Measurements from ENCODE around the gene SPHK1. TPM values are rescaled to one million over a fixed set of nuclear protein-coding genes. Genes with fewer than 3 reads are reported as not detected.

SPHK1 gene
- total and polyA plus RNA-seq, 2 donors (not counting 3 experiments of a cell fraction or from before 2014, with no cell fraction given) = 85.6 to 97.4 TPM

GRCh38 chr17:76428511-76428910 lies 44.1 kb downstream of the SPHK1 start:
- FAIRE-seq (no peak), DNase-seq (ENCODE audit: low read depth, low spot score) (no peak)
- no peaks in the 10 kb centered on the region for H3K36me3 ChIP-seq (ENCODE audit: control insufficient read depth in 2 of 2, extremely low read depth in 1 of 2, insufficient read depth in 2 of 2, low read length in 2 of 2)
- H4K20me1 ChIP-seq (replicated peaks; ENCODE audit: control insufficient read depth, extremely low read depth, insufficient read depth, low read length) = no peaks in the 10 kb centered on the region
- CTCF ChIA-PET = interaction anchor here (1.2 to 3.4 kb wide), 7 partner anchors 11 to 75 kb away, joined by 3 to 25 read pairs (median 9); no protein-coding TSS in a partner anchor
- H2AFZ ChIP-seq (ENCODE audit: low read depth, low read length) = no peak overlapping the region
- H3K4me1 ChIP-seq (ENCODE audit: control insufficient read depth, extremely low read depth, insufficient read depth, low read length) = peaks cover 22% of the 10 kb centered on the region
- dilution Hi-C loops (cut with MboI; ENCODE audit: extremely low pct_ligation_motif_present, low sequenced_read_pairs) = loop anchor here (25.0 kb wide), 1 partner anchor 216 kb away; no protein-coding TSS in a partner anchor
- no peaks in the 10 kb centered on the region for H3K9me3 ChIP-seq (replicated peaks; ENCODE audit: control insufficient read depth, insufficient read depth, low read length)
- H3K27ac ChIP-seq (ENCODE audit: insufficient read depth, low read depth, low read length) = no peak overlapping the region
- peaks cover 26% of the 10 kb centered on the region for H3K79me2 ChIP-seq (ENCODE audit: control insufficient read depth, insufficient read depth, low read length)
- POLR2A ChIA-PET = no interaction called here
- peak overlapping the region in 1 of 3 experiments; percentile 28 for H3K4me3 ChIP-seq (replicated peaks in 1 of 3; ENCODE audit: insufficient read depth in 1 of 3, low read depth in 1 of 3, low read length in 3 of 3)
- TF ChIP-seq POLR2AphosphoS5 (IDR thresholded peaks at IDR 0.05; ENCODE audit: insufficient read depth, low read depth, low read length) = no peak
- no peak for TF ChIP-seq MYC (IDR thresholded peaks at IDR 0.05; ENCODE audit: low read depth, low read length)
- no peak for TF ChIP-seq JUN (IDR thresholded peaks at IDR 0.05; ENCODE audit: borderline replicate concordance, insufficient read depth, insufficient read length, low read depth)
- no peak for TF ChIP-seq EZH2 (IDR thresholded peaks at IDR 0.05; ENCODE audit: borderline replicate concordance, low read depth, low read length, severe bottlenecking)
- no peak for TF ChIP-seq POLR2A (IDR thresholded peaks at IDR 0.05; ENCODE audit: low read depth, low read length)
- TF ChIP-seq FOS (IDR thresholded peaks at IDR 0.05; ENCODE audit: borderline replicate concordance, insufficient read depth, low read length) = no peak
- TF ChIP-seq, protein P1, sequence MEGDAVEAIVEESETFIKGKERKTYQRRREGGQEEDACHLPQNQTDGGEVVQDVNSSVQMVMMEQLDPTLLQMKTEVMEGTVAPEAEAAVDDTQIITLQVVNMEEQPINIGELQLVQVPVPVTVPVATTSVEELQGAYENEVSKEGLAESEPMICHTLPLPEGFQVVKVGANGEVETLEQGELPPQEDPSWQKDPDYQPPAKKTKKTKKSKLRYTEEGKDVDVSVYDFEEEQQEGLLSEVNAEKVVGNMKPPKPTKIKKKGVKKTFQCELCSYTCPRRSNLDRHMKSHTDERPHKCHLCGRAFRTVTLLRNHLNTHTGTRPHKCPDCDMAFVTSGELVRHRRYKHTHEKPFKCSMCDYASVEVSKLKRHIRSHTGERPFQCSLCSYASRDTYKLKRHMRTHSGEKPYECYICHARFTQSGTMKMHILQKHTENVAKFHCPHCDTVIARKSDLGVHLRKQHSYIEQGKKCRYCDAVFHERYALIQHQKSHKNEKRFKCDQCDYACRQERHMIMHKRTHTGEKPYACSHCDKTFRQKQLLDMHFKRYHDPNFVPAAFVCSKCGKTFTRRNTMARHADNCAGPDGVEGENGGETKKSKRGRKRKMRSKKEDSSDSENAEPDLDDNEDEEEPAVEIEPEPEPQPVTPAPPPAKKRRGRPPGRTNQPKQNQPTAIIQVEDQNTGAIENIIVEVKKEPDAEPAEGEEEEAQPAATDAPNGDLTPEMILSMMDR (IDR thresholded peaks at IDR 0.05; ENCODE audit: extremely low read depth in 1 of 2, insufficient read depth in 1 of 2, low read depth in 1 of 2, low read length in 2 of 2) = no peak
- H3K4me2 ChIP-seq (ENCODE audit: insufficient read depth, low read length) = peak overlapping the region; percentile 70
- BruUV-seq (replicated peaks) = no TSS peak
- no peaks in the 10 kb centered on the region for H3K27me3 ChIP-seq (ENCODE audit: control insufficient read depth in 2 of 2, insufficient read depth in 2 of 2, low read length in 2 of 2)
- H3K9me1 ChIP-seq (replicated peaks; ENCODE audit: control insufficient read depth, extremely low read depth, insufficient read depth, low read length) = no peaks in the 10 kb centered on the region
- no peak overlapping the region for H3K9ac ChIP-seq (replicated peaks; ENCODE audit: extremely low read depth, insufficient read depth, low read length)
- intact Hi-C loops (cut with micrococcal nuclease) = no loop called here

Data from endothelial cell of umbilical vein (primary cell).